GM23338 (cell line): ENCODE measurements around the gene HELZ. TPM values are rescaled to one million over a fixed set of nuclear protein-coding genes. Genes with fewer than 3 reads are reported as not detected.

Source experiments
- ATAC-seq: fragments of 200-7000 bp; cut with Tn5 transposase; 3 replicates; pipeline ENCODE4 v1.9.1; 2020
- DNase-seq: peaks from one replicate; pipeline ENCODE4 v3.0.0-alpha.2; 2015; ENCODE audit warnings: low spot score
- H2AFZ ChIP-seq: fragments of 200-600 bp; sonication (generic); 2 replicates; pipeline ENCODE4 v1.8.0; 2016; ENCODE audit warnings: antibody characterized with exemption, mild to moderate bottlenecking, moderate library complexity
- H3F3A ChIP-seq: fragments of 200-600 bp; sonication (generic); replicated peaks from 2 replicates; pipeline ENCODE4 v1.8.0; 2017; ENCODE audit warnings: antibody characterized with exemption, mixed run types, low read depth
- H3K27ac ChIP-seq: fragments of 200-600 bp; sonication (generic); 2 replicates; pipeline ENCODE4 v1.6.1; 2016; ENCODE audit warnings: low read depth
- H3K27me3 ChIP-seq: fragments of 200-600 bp; sonication (generic); 2 replicates; pipeline ENCODE4 v1.8.0; 2016; ENCODE audit warnings: mild to moderate bottlenecking, mixed run types, moderate library complexity; ENCODE audit not compliant: insufficient read depth
- H3K36me3 ChIP-seq: fragments of 200-600 bp; sonication (generic); 2 replicates; pipeline ENCODE4 v1.8.0; 2016; ENCODE audit warnings: mild to moderate bottlenecking; ENCODE audit not compliant: insufficient read depth
- H3K4me1 ChIP-seq: fragments of 200-600 bp; sonication (generic); 2 replicates; pipeline ENCODE4 v1.8.0; 2016; ENCODE audit warnings: mild to moderate bottlenecking, moderate library complexity; ENCODE audit not compliant: insufficient read depth
- H3K4me2 ChIP-seq: fragments of 200-600 bp; sonication (generic); 2 replicates; pipeline ENCODE4 v1.7.1; 2017; ENCODE audit warnings: mixed run types
- H3K4me3 ChIP-seq: fragments of 200-600 bp; sonication (generic); 2 replicates; pipeline ENCODE4 v1.6.1; 2016; ENCODE audit warnings: mixed run types
- H3K79me2 ChIP-seq: fragments of 200-600 bp; sonication (generic); replicated peaks from 2 replicates; pipeline ENCODE4 v1.8.0; 2017; ENCODE audit warnings: mild to moderate bottlenecking; ENCODE audit not compliant: insufficient read depth
- H3K9me2 ChIP-seq: fragments of 200-600 bp; sonication (generic); 2 replicates; pipeline ENCODE4 v1.8.0; 2017; ENCODE audit not compliant: insufficient read depth
- H4K20me1 ChIP-seq: fragments of 200-600 bp; sonication (generic); replicated peaks from 2 replicates; pipeline ENCODE4 v1.8.0; 2017; ENCODE audit warnings: mild to moderate bottlenecking; ENCODE audit not compliant: insufficient read depth
- H3K27ac Mint-ChIP-seq: 2 replicates; pipeline ENCODE4 v1.8.0; 2020; ENCODE audit warnings: inconsistent platforms, mild to moderate bottlenecking, moderate library complexity, mixed read lengths
- H3K27me3 Mint-ChIP-seq: 3 replicates; pipeline ENCODE4 v1.8.0; 2022; ENCODE audit warnings: low read depth, mild to moderate bottlenecking, moderate library complexity, mixed read lengths, inconsistent platforms; ENCODE audit not compliant: insufficient read depth, poor library complexity
- H3K36me3 Mint-ChIP-seq: 3 replicates; pipeline ENCODE4 v1.8.0; 2021; ENCODE audit warnings: low read depth, mild to moderate bottlenecking, inconsistent platforms, moderate library complexity, mixed read lengths
- H3K4me1 Mint-ChIP-seq: 3 replicates; pipeline ENCODE4 v1.8.0; 2020; ENCODE audit warnings: mild to moderate bottlenecking, inconsistent platforms, mixed read lengths
- H3K4me3 Mint-ChIP-seq: 3 replicates; pipeline ENCODE4 v1.8.0; 2021; ENCODE audit warnings: moderate library complexity, mild to moderate bottlenecking, inconsistent platforms, mixed read lengths
- H3K9me3 Mint-ChIP-seq: 3 replicates; pipeline ENCODE4 v1.8.0; 2020; ENCODE audit warnings: moderate library complexity, mild to moderate bottlenecking, inconsistent platforms, mixed read lengths
- CREB1 ChIP-seq: fragments of 250-450 bp; sonication (Bioruptor Pico); IDR thresholded peaks from 2 replicates; pipeline ENCODE4 v1.5.0; 2020; ENCODE audit warnings: low read depth, mild to moderate bottlenecking, moderate library complexity
- EZH2 ChIP-seq: fragments of 200-600 bp; sonication (generic); IDR thresholded peaks from one replicate; pipeline ENCODE4 v1.8.0; 2017; ENCODE audit warnings: antibody characterized with exemption, mild to moderate bottlenecking, low read depth; ENCODE audit not compliant: unreplicated experiment
- JUNB ChIP-seq: IDR thresholded peaks from one replicate; pipeline ENCODE4 v1.6.1; 2016; ENCODE audit warnings: antibody characterized with exemption; ENCODE audit not compliant: unreplicated experiment
- NANOG ChIP-seq: IDR thresholded peaks from 2 replicates; pipeline ENCODE4 v1.6.1; 2016; ENCODE audit warnings: antibody characterized with exemption, borderline replicate concordance
- POLR2AphosphoS5 ChIP-seq: IDR thresholded peaks from 2 replicates; pipeline ENCODE4 v1.6.1; 2016; ENCODE audit warnings: antibody characterized with exemption, low read depth
- STAT1 ChIP-seq: IDR thresholded peaks from one replicate; pipeline ENCODE4 v1.6.1; 2016; ENCODE audit warnings: antibody characterized with exemption; ENCODE audit not compliant: unreplicated experiment
- ZNF331 ChIP-seq: fragments of 250-450 bp; sonication (Bioruptor Pico); IDR thresholded peaks from 2 replicates; pipeline ENCODE4 v1.5.0; 2020; ENCODE audit warnings: low read depth, mild to moderate bottlenecking, moderate library complexity
- ZNF462 ChIP-seq: fragments of 250-450 bp; sonication (Bioruptor Pico); IDR thresholded peaks from 2 replicates; pipeline ENCODE4 v1.5.0; 2020; ENCODE audit warnings: mild to moderate bottlenecking, moderate library complexity
- polyA plus RNA-seq: library from polyadenylated mRNA; unstranded; fragments of >200 nt; fragmentation: Nextera tagmentation; extraction: Ambion mirVana; gene quantifications from 2 replicates; pipeline ENCODE4 v1.2.1, GENCODE V29; 2016
- total RNA-seq: library from RNA; depleted of rRNA; stranded (reverse); fragments of >200 nt; shearing (Covaris generic); gene quantifications from 2 replicates; pipeline ENCODE4 v1.2.3, GENCODE V29; 2014

The HELZ gene
- total and polyA plus RNA-seq, 2 experiments from 2014 or later = 38.9 to 62.0 TPM

DNA sequence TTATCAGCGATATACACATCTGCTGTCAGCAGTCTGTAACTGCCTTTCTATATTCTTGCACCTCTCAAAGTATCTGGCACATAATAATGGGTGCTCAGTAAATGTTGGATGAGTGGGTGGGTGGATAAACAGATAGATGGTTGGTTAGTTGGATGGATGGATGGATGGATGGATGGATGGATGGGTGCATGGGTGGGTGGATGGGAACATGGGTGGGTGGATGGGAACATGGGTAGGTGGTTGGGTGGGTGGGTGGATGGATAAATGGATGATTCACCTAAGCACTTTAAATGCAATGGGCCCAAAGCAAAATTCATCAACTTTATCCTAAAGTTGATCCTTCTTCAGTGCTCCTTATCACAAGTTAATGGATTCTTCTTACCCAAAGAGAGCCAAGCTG lies 48.6 kb downstream of the HELZ start:
- Mint-ChIP-seq H3K27ac (no peak overlapping the region), H3K4me3 (no peak overlapping the region), H3K9me3 (no peaks in the 10 kb centered on the region), H3K27me3 (no peaks in the 10 kb centered on the region), H3K4me1 (no peaks in the 10 kb centered on the region), H3K36me3 (peaks cover 8% of the 10 kb centered on the region; the same call in 2 of the 3 replicates)
- no peaks in the 10 kb centered on the region for H3F3A ChIP-seq
- DNase-seq (no peak), ATAC-seq (no peak)
- no peaks in the 10 kb centered on the region for H3K4me1 ChIP-seq
- H3K9me2 ChIP-seq = no peaks in the 10 kb centered on the region
- no peak overlapping the region for H3K27ac ChIP-seq
- H2AFZ ChIP-seq = no peak overlapping the region
- H3K79me2 ChIP-seq = no peaks in the 10 kb centered on the region
- no peaks in the 10 kb centered on the region for H4K20me1 ChIP-seq
- H3K36me3 ChIP-seq = peaks cover 4% of the 10 kb centered on the region; the same call in 1 of the 2 replicates
- H3K27me3 ChIP-seq = no peaks in the 10 kb centered on the region
- no peak overlapping the region for H3K4me3 ChIP-seq
- TF ChIP-seq ZNF462 (no peak), STAT1 (no peak), POLR2AphosphoS5 (no peak), EZH2 (no peak), JUNB (no peak), CREB1 (no peak)
- H3K4me2 ChIP-seq = no peak overlapping the region

GRCh38 chr17:67194134-67194533 lies 50.9 kb downstream of the HELZ start:
- ATAC-seq (no peak), DNase-seq (peak; percentile 9)
- Histone ChIP-seq H4K20me1 (no peaks in the 10 kb centered on the region), H3F3A (no peaks in the 10 kb centered on the region), H3K36me3 (no peaks in the 10 kb centered on the region; the same call in 1 of the 2 replicates), H3K27me3 (no peaks in the 10 kb centered on the region), H3K4me1 (no peaks in the 10 kb centered on the region), H3K9me2 (no peaks in the 10 kb centered on the region), H3K4me2 (no peak overlapping the region), H3K4me3 (no peak overlapping the region), H3K79me2 (no peaks in the 10 kb centered on the region), H2AFZ (no peak overlapping the region), H3K27ac (no peak overlapping the region)
- Mint-ChIP-seq H3K4me3 (no peak overlapping the region), H3K27me3 (no peaks in the 10 kb centered on the region), H3K27ac (no peak overlapping the region), H3K36me3 (no peaks in the 10 kb centered on the region), H3K4me1 (no peaks in the 10 kb centered on the region), H3K9me3 (no peaks in the 10 kb centered on the region)
- TF ChIP-seq POLR2AphosphoS5 (no peak), NANOG (no peak), ZNF331 (CRISPR knock-in tag) (no peak), ZNF462 (no peak), CREB1 (no peak)
